Keratinocyte (primary cell): ENCODE results near the gene SEC16A. TPM values are rescaled to one million over a fixed set of nuclear protein-coding genes. Genes with fewer than 3 reads are reported as not detected.

Source experiments
- DNase-seq: peaks from one replicate; pipeline ENCODE4 v3.0.0-alpha.2; 2011; ENCODE audit warnings: low read depth, missing footprints, low spot score
- FAIRE-seq: peaks from 2 replicates; lab custom pipeline; 2011; peaks lifted over from hg19 to GRCh38; lab: Jason Lieb, UNC
- H2AFZ ChIP-seq: 2 replicates; pipeline ENCODE4 v1.6.0; 2012; ENCODE audit warnings: low read length, control low read depth, inconsistent platforms; ENCODE audit not compliant: control insufficient read depth
- H3K27ac ChIP-seq: 2 replicates; pipeline ENCODE4 v1.5.1; 2011; ENCODE audit warnings: low read length; ENCODE audit not compliant: control insufficient read depth, insufficient read depth
- H3K27me3 ChIP-seq: 3 replicates; pipeline ENCODE4 v1.6.0; 2011; ENCODE audit warnings: low read length; ENCODE audit not compliant: control insufficient read depth, insufficient read depth; ENCODE audit errors: extremely low read depth
- H3K36me3 ChIP-seq, 2 experiments: 2 replicates in 1 of 2; 3 replicates in 1 of 2; pipeline ENCODE4 v1.5.1; 2011; ENCODE audit warnings: low read length in 2 of 2, mild to moderate bottlenecking in 1 of 2; ENCODE audit not compliant: control insufficient read depth in 2 of 2, insufficient read depth in 2 of 2; ENCODE audit errors: extremely low read depth in 1 of 2
- H3K4me1 ChIP-seq: 3 replicates; pipeline ENCODE4 v1.5.1; 2011; ENCODE audit warnings: low read length; ENCODE audit not compliant: control insufficient read depth, insufficient read depth; ENCODE audit errors: extremely low read depth
- H3K4me2 ChIP-seq: 3 replicates; pipeline ENCODE4 v1.6.0; 2011; ENCODE audit warnings: low read depth, low read length; ENCODE audit not compliant: control insufficient read depth, insufficient read depth; ENCODE audit errors: extremely low read depth
- H3K4me3 ChIP-seq, 3 experiments: fragments of 200-600 bp in 1 of 3; sonication (generic) in 1 of 3; 2 replicates in 2 of 3; 3 replicates in 1 of 3; pipeline ENCODE4 v1.5.1; 2011 to 2016; ENCODE audit warnings: low read length in 3 of 3, mild to moderate bottlenecking in 3 of 3, control low read depth in 2 of 3, inconsistent platforms in 1 of 3, low read depth in 1 of 3, mixed read lengths in 1 of 3, mixed run types in 1 of 3, moderate library complexity in 1 of 3; ENCODE audit not compliant: control insufficient read depth in 2 of 3, insufficient read depth in 2 of 3; ENCODE audit errors: extremely low read depth in 1 of 3
- H3K79me2 ChIP-seq: 2 replicates; pipeline ENCODE4 v1.6.0; 2012; ENCODE audit warnings: low read length; ENCODE audit not compliant: control insufficient read depth, insufficient read depth
- H3K9ac ChIP-seq: 3 replicates; pipeline ENCODE4 v1.6.0; 2011; ENCODE audit warnings: low read length; ENCODE audit not compliant: control insufficient read depth, insufficient read depth; ENCODE audit errors: extremely low read depth
- H3K9me1 ChIP-seq: 3 replicates; pipeline ENCODE4 v1.6.0; 2011; ENCODE audit warnings: low read length; ENCODE audit not compliant: control insufficient read depth, insufficient read depth; ENCODE audit errors: extremely low read depth
- H3K9me3 ChIP-seq: 2 replicates; pipeline ENCODE4 v1.5.1; 2012; ENCODE audit warnings: low read depth, low read length; ENCODE audit not compliant: control insufficient read depth
- H4K20me1 ChIP-seq: 3 replicates; pipeline ENCODE4 v1.6.0; 2011; ENCODE audit warnings: low read length; ENCODE audit not compliant: control insufficient read depth, insufficient read depth; ENCODE audit errors: extremely low read depth
- CTCF ChIP-seq, 3 experiments: IDR thresholded peaks in 1 of 3; conservative IDR thresholded peaks in 1 of 3; optimal IDR thresholded peaks in 1 of 3; 2 replicates in 2 of 3; 3 replicates in 1 of 3; pipeline versions ENCODE3 to v1.5.1; 2011; ENCODE audit warnings: low read length in 3 of 3, mild to moderate bottlenecking in 3 of 3, moderate library complexity in 2 of 3, control low read depth in 1 of 3, inconsistent platforms in 1 of 3; ENCODE audit not compliant: insufficient read depth in 2 of 3; ENCODE audit errors: extremely low read depth in 1 of 3
- EZH2 ChIP-seq: IDR thresholded peaks from one replicate; pipeline ENCODE4 v1.6.1; 2012; ENCODE audit warnings: inconsistent platforms, mild to moderate bottlenecking, low read length, moderate library complexity
- dilution Hi-C: fragments of 300-500 bp; cut with MboI; formaldehyde crosslinking; loops from one replicate; pipeline ENCODE4 v1.7.0; 2020; ENCODE audit warnings: low sequenced_read_pairs; ENCODE audit not compliant: extremely low pct_ligation_motif_present
- polyA plus RNA-seq, 5 experiments: library from polyadenylated mRNA; depleted of rRNA in 3 of 5; stranded (reverse) in 3 of 5; stranded (forward) in 1 of 5; unstranded in 1 of 5; fragments of >200 nt; gene quantifications; 1 replicate in 1 of 5; 2 replicates in 3 of 5; 3 replicates in 1 of 5; pipeline versions ENCODE4 v1.2.1 to v1.2.3, GENCODE V29; 2011 to 2012; ENCODE audit warnings: missing spikeins in 2 of 5, low read depth in 1 of 5, low replicate concordance in 1 of 5

The SEC16A gene
- polyA plus RNA-seq, 1 donor (not counting 4 experiments of a cell fraction or from before 2014, with no cell fraction given), result 15.8 TPM

- Histone ChIP-seq H4K20me1 (peaks cover 43% of the 10 kb centered on the region), H3K9me1 (no peaks in the 10 kb centered on the region), H3K9ac (no peak overlapping the region), H3K36me3 (peaks cover 16 to 28% of the 10 kb centered on the region in 2 experiments), H3K9me3 (no peaks in the 10 kb centered on the region), H3K79me2 (peaks cover 98% of the 10 kb centered on the region), H3K27me3 (no peaks in the 10 kb centered on the region), H3K27ac (no peak overlapping the region), H3K4me3 (no peak overlapping the region), H3K4me1 (peaks cover 1% of the 10 kb centered on the region), H3K4me2 (no peak overlapping the region), H2AFZ (no peak overlapping the region)
- dilution Hi-C loops, result no loop called here
- no peak for DNase-seq
- no peak for TF ChIP-seq CTCF (optimal IDR thresholded peaks at IDR 0.05 in 1 of 3, IDR thresholded peaks at IDR 0.05 in 1 of 3, conservative IDR thresholded peaks at IDR 0.05 in 1 of 3; ENCODE audit: extremely low read depth in 1 of 3, insufficient read depth in 2 of 3, low read length in 3 of 3)
- TF ChIP-seq EZH2, result no peak
- no peak for FAIRE-seq
These were observed 44.3 kb upstream of the SEC16A start for GRCh38 chr9:136527131-136527530.

- FAIRE-seq, result no peak
- H3K9me3 ChIP-seq, result no peaks in the 10 kb centered on the region
- no peak overlapping the region for H3K9ac ChIP-seq
- TF ChIP-seq CTCF (optimal IDR thresholded peaks at IDR 0.05 in 1 of 3, IDR thresholded peaks at IDR 0.05 in 1 of 3, conservative IDR thresholded peaks at IDR 0.05 in 1 of 3; ENCODE audit: extremely low read depth in 1 of 3, insufficient read depth in 2 of 3, low read length in 3 of 3) (no peak), EZH2 (no peak)
- H3K27ac ChIP-seq, result no peak overlapping the region
- H4K20me1 ChIP-seq, result peaks cover 38% of the 10 kb centered on the region
- no peak for DNase-seq
- no peak overlapping the region for H2AFZ ChIP-seq
- H3K36me3 ChIP-seq, result peaks cover 18 to 29% of the 10 kb centered on the region in 2 experiments
- H3K79me2 ChIP-seq, result peaks cover 95% of the 10 kb centered on the region
- no peaks in the 10 kb centered on the region for H3K4me1 ChIP-seq
- H3K4me2 ChIP-seq, result no peak overlapping the region
- no peaks in the 10 kb centered on the region for H3K27me3 ChIP-seq
- no peak overlapping the region for H3K4me3 ChIP-seq
- H3K9me1 ChIP-seq, result no peaks in the 10 kb centered on the region
- dilution Hi-C loops, result no loop called here
These were observed 43.8 kb upstream of the SEC16A start for GRCh38 chr9:136526625-136527066.
